GM12892 (cell line): ENCODE data around the gene ACER3.

ENCODE experiments used
- POLR2A ChIP-seq: IDR thresholded peaks from 2 replicates; pipeline ENCODE4 v1.6.1; 2011; ENCODE audit warnings: low read depth, low read length, control low read depth
- TAF1 ChIP-seq: IDR thresholded peaks from 2 replicates; pipeline ENCODE4 v1.6.1; 2011; ENCODE audit warnings: low read depth, mild to moderate bottlenecking, control low read depth, low read length, borderline replicate concordance

- no peak for TF ChIP-seq POLR2A
- no peak for TF ChIP-seq TAF1
Observed at GRCh38 chr11:76918941-76919386, 58.2 kb downstream of the ACER3 start.
